ENCODE results near the gene CATSPER4.

CATSPER4 gene

DNA sequence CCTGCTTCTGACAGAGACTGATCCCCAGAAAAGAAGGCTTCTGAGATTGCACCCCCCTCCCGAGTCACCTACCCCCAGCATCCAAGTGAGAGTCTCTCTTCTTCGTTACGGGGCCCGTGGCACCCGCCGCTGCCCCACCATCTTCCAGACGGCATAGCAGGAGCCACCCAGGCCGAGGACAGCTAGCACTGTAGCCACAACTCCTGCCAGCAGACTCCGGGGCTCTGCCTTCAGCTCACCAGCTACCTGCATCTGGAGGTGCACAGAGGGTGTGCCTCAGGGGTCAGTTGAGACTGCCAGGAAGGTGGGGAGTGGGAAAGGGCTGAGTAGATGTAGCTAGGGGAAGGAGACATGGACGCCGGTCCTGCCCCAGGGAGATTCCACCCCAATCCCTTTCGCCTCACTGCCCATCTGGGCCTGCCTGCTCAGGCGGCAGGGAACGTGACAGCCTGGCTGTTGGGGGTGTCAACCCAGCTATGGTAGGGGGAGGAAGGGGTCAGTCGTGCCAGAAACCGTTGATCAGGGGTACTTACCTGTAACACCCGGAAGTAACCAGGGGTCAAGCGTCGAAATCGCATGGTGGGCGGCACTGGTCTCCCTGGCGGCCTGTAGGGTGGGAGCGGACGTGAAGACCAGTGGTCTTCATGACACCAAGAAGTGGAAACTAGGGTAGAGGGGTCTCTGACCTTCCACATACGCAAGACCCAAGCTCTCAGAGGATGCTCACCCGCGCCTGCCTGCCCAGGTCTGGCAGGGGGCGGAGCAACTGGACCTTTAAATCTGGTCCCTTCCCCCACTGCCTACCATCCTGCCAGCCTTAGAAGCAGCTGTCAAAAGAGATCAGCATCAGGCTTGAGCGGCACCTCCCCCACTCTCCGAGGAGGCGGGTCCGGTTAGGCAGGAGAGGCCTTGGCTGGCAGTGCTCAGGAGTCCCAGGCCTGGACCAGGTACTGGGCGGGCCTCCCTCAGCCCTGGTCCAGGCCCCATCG lies 19.0 kb upstream of the CATSPER4 start, which contains the start of gene ZNF593OS:
Gene ZNF593OS (minus strand): TSS at position 749 of the 989 bp plus-strand sequence. CDS start 171 bp downstream, at position 578.
- peak within 1 kb of the TSS; percentile 83; the same call in 1 of the 2 replicates for H3K4me3 ChIP-seq (ENCODE audit: low read length)
- TF ChIP-seq ZNF274 (IDR thresholded peaks at IDR 0.05; ENCODE audit: low read depth, low read length): no peak

GRCh38 chr1:26175346-26175745 lies 15.1 kb upstream of the CATSPER4 start:
- TF ChIP-seq ZNF274 (IDR thresholded peaks at IDR 0.05; ENCODE audit: low read depth, low read length): no peak
- H3K4me3 ChIP-seq (ENCODE audit: low read length): no peak overlapping the region

GRCh38 chr1:26177182-26177684 lies 13.2 kb upstream of the CATSPER4 start, which contains the start of gene CNKSR1:
TSS of gene CNKSR1 (plus strand) at chr1:26177491. CDS start at chr1:26177548, 57 bp downstream.
- no peak for TF ChIP-seq ZNF274 (IDR thresholded peaks at IDR 0.05; ENCODE audit: low read depth, low read length)
- H3K4me3 ChIP-seq (ENCODE audit: low read length): no peak within 1 kb of the TSS

DNA sequence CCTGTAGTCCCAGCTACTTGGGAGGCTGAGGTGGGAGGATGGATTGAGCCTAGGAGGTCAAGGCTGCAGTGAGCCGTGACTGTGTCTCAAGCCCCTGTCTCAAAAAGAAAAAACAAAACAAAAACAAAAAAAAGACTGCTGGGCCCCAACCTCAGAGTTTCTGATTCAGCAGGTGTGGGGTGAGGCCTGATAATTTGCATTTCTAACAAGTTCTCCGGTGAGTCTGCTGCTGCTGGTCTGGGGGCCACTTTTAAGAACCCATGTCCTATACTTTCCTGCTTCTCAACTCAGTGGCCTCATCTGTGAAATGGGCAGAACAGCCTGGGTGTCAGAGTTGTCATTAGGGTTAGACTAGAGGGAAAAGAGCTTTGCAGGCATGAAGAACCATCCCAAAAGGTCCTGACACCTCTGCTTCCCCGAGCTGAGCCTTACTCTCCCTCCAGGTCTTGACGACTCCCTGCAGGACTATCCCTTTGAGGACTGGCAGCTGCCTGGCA lies 10.3 kb upstream of the CATSPER4 start:
- no peak overlapping the region for H3K4me3 ChIP-seq (ENCODE audit: low read length)

DNA sequence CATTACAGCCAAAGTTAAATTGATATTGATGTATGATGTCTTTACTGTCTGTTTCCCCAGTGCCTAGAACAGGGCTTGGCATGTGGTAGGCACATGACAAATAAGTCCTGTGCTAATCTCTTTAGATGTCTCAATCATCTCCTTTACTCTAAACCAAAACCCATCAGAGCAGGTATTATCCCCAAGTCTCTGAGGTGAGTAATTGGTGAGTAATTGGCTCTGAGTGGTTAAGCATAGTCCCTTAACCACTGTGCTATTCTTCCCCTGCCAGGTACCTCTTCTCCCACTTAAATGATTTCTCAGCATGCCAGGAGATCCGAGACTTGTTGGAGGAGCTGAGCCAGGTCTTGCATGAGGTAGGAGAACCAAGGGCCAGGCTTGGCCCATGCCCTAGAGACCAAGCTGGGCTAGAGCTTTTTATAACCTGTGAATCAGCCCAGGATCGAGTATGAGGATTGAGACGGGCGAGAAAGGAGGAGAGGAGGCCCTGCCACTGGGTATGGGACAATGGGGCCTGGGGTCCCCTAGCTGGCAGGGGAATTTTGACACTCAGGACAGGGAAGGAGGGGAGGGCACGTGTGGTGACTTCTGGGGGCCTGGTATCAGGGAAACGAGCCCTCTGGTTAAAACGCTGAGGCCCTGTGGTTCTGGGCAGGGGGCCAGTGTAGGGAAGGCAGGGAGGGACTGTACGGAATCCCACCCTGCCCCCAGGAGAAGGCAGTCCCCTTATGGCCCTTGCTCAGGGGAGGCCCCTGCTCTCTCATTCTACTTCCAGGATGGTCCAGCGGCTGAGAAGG lies 8.6 kb upstream of the CATSPER4 start:
- no peak overlapping the region for H3K4me3 ChIP-seq (ENCODE audit: low read length)
- TF ChIP-seq ZNF274 (IDR thresholded peaks at IDR 0.05; ENCODE audit: low read depth, low read length): no peak

More for the DNA sequence above, 10.3 kb upstream of the CATSPER4 start:
- TF ChIP-seq ZNF274 (IDR thresholded peaks at IDR 0.05; ENCODE audit: low read depth, low read length): no peak

DNA sequence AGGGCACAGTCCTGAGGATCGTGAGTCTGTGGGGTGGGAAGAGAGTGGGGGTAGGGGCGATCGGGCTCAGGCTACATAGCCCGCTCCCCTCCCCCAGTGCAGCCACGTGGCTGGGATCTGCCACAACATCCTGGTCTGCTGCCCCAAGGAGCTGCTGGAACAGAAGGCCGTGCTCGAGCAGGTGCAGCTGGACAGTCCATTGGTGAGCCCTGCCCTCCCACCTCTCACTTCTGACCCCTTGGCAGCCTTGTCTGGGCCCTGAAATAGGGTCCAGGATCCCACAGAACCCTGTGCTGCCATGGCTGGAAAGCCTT lies 8.1 kb upstream of the CATSPER4 start:
- no peak for TF ChIP-seq ZNF274 (IDR thresholded peaks at IDR 0.05; ENCODE audit: low read depth, low read length)

GRCh38 chr1:26184086-26184485 lies 6.3 kb upstream of the CATSPER4 start:
- TF ChIP-seq ZNF274 (IDR thresholded peaks at IDR 0.05; ENCODE audit: low read depth, low read length): no peak
- no peak overlapping the region for H3K4me3 ChIP-seq (ENCODE audit: low read length)

More for the DNA sequence above, 8.1 kb upstream of the CATSPER4 start:
- H3K4me3 ChIP-seq (ENCODE audit: low read length): no peak overlapping the region

DNA sequence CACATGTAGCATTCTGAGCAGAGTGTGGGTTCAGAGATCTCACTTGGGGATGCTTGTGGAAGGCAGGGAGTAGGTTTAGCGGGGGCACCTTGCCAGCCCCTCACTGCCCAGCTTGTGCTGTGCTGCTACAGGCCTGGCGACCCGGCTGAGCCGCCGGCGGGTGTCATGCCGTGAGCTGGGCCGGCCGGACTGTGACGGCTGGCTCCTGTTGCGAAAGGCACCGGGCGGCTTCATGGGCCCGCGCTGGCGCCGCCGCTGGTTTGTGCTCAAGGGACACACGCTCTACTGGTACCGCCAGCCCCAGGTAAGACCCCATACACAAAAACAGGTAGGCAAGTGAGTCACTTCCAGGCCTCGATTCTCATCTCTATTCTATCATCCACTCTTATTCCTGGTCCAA lies 5.5 kb upstream of the CATSPER4 start:
- no peak for TF ChIP-seq ZNF274 (IDR thresholded peaks at IDR 0.05; ENCODE audit: low read depth, low read length)
- no peak overlapping the region for H3K4me3 ChIP-seq (ENCODE audit: low read length)

DNA sequence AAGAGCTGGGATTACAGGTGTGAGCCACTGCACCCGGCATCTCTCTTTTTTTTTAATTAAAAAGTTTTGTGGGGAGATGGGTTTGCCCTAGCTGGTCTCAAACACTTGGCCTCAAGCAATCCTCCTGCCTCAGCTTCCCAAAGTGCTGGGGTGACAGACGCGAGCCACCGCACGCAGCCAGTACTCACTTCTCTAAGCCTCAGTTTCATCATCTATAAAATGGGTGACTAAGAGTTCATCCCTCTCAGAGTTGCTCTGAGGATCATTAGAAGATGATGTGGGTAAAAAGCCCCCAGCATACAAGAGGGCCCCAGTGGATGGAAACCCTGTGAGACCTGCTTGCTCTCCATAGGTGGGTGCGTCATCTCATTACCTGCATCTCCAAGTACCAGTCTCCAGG lies 2.5 kb upstream of the CATSPER4 start:
- no peak for TF ChIP-seq ZNF274 (IDR thresholded peaks at IDR 0.05; ENCODE audit: low read depth, low read length)
- H3K4me3 ChIP-seq (ENCODE audit: low read length): no peak overlapping the region

DNA sequence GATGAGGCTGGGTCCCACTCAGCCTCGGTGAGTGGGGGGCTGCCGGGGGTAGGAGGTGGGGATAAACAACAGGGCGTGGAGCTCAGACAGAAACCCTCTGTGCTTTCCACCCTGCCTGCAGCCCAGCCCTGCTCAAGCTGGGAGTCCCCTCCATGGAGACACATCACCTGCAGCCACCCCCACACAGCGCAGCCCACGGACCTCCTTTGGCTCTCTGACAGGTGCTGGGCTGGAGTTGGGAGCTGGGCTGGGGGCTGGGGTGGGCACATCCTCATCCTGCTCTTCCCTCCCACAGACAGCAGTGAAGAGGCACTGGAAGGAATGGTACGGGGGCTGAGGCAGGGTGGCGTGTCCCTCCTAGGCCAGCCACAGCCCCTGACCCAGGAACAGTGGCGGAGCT lies 1.9 kb upstream of the CATSPER4 start:
- no peak for TF ChIP-seq ZNF274 (IDR thresholded peaks at IDR 0.05; ENCODE audit: low read depth, low read length)
- H3K4me3 ChIP-seq (ENCODE audit: low read length): no peak overlapping the region

- TF ChIP-seq ZNF274 (IDR thresholded peaks at IDR 0.05; ENCODE audit: low read depth, low read length): no peak
These were observed 1.1 kb upstream of the CATSPER4 start for GRCh38 chr1:26189331-26189730.

GRCh38 chr1:26189751-26190275 lies 589 bp upstream of the CATSPER4 start:
- no peak for TF ChIP-seq ZNF274 (IDR thresholded peaks at IDR 0.05; ENCODE audit: low read depth, low read length)
- no peak overlapping the region for H3K4me3 ChIP-seq (ENCODE audit: low read length)

More at GRCh38 chr1:26189331-26189730, 1.1 kb upstream of the CATSPER4 start:
- H3K4me3 ChIP-seq (ENCODE audit: low read length): no peak overlapping the region

- no peak for TF ChIP-seq ZNF274 (IDR thresholded peaks at IDR 0.05; ENCODE audit: low read depth, low read length)
- no peak overlapping the region for H3K4me3 ChIP-seq (ENCODE audit: low read length)
These were observed 1.3 kb downstream of the CATSPER4 start for GRCh38 chr1:26191739-26192138.

- no peak overlapping the region for H3K4me3 ChIP-seq (ENCODE audit: low read length)
- TF ChIP-seq ZNF274 (IDR thresholded peaks at IDR 0.05; ENCODE audit: low read depth, low read length): no peak
These were observed 5.4 kb downstream of the CATSPER4 start for GRCh38 chr1:26195805-26196204.

Data from GM08714 (cell line).